ACHN (cell line): ENCODE results near the gene TMEM240.

Source experiments
- DNase-seq: peaks from one replicate; pipeline ENCODE4 v3.0.0-alpha.2; 2015
- in situ Hi-C: cut with HindIII; loops from 2 replicates; pipeline ENCODE4 v1.10.0; 2017; ENCODE audit warnings: low sequenced_read_pairs, low pct_ligation_motif_present, low pct_unique_long_range_greater_than_20kb

TMEM240 gene

GRCh38 chr1:1540090-1540817 lies at the start of gene TMEM240:
TSS of gene TMEM240 (minus strand) at chr1:1540624. CDS start at chr1:1540346, 278 bp downstream.
- DNase-seq: peak; percentile 61
- in situ Hi-C loops: no loop called here

- no peak for DNase-seq
- in situ Hi-C loops: no loop called here
These were observed 43.1 kb upstream of the TMEM240 start for GRCh38 chr1:1583347-1584010.

DNA sequence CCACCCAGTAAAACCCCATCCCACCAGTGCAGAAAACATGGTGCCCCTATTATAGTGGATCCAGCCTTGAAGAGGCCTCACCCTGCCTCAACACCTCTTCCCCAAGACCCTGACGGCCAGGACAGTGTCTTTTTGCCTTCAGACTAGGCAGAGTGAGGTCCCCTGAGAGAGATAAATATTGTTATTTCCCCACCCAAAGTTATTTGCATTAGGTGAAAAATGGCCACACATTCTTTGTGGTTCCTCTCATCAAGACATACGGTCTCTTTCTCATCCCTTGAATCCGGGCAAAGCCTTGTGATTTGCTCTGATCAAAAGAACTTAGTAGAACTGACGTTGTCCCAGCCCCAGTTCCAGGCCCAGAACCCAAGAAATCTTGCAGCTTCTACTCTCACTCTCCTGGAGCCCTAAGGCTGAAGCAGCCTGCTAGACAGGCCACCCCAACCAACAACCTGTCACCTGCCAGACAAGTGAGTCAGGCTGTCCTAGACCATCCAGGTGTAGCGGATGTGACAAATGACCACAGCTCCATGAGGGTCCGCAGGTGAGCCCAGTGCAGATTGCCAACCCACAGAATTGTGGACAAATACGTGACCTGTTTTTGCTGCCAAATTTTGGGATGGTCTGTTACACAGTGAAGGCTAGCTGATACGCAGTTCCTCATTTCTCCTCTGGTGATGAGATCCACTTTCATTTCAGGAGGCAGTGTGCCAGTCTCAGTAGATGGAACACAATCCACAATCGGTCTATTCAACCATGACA lies 42.3 kb upstream of the TMEM240 start:
- DNase-seq: no peak
- in situ Hi-C loops: no loop called here

- no peak for DNase-seq
- in situ Hi-C loops: no loop called here
These were observed 38.0 kb upstream of the TMEM240 start for GRCh38 chr1:1578371-1578940.

- DNase-seq: no peak
- in situ Hi-C loops: no loop called here
These were observed 37.1 kb upstream of the TMEM240 start for GRCh38 chr1:1577367-1578011.

DNA sequence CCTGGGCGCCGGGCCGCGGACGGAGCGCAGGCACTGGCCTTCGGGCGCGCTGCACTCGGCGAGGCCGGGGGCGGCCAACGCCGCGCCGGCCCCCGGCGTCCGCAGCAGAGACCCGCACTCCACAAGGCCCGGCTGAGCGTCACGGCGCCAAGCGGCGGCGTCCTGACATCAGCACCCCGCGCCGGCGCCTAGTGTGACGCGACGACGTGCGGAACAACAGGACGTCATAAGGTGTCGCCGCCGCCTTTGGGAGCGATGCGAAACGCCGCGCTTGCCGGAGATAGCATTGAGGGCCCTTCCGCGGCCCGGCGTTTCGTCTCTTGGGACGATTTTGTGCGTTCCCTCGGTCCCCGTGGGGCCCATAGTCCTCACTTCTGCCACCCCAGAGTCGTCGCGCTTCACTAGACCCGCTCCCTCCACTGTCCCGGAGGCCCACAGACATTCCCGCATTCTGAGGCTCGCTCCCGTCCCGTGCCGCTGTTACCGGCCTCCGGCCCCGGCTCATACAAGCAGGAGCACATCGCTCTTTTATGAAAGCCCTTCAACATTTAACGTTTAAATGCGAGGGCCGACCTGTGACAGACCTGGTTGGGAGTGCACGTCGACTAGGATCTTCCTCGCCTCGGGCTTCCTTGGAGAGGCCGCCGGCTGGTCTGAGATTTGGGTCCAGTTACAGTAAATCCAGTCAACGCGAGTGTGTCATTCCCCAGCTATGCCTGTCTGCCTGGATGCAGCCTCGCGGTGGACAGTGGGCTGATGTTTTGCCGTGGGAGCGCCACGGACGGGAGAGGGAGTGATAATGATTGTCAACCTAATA lies 34.5 kb upstream of the TMEM240 start, which contains the start of gene SSU72:
Gene SSU72 (minus strand): TSS at position 143 of the 817 bp plus-strand sequence. CDS start 306 bp downstream, outside the sequence.
- peak; percentile 90 for DNase-seq
- in situ Hi-C loops: no loop called here

DNA sequence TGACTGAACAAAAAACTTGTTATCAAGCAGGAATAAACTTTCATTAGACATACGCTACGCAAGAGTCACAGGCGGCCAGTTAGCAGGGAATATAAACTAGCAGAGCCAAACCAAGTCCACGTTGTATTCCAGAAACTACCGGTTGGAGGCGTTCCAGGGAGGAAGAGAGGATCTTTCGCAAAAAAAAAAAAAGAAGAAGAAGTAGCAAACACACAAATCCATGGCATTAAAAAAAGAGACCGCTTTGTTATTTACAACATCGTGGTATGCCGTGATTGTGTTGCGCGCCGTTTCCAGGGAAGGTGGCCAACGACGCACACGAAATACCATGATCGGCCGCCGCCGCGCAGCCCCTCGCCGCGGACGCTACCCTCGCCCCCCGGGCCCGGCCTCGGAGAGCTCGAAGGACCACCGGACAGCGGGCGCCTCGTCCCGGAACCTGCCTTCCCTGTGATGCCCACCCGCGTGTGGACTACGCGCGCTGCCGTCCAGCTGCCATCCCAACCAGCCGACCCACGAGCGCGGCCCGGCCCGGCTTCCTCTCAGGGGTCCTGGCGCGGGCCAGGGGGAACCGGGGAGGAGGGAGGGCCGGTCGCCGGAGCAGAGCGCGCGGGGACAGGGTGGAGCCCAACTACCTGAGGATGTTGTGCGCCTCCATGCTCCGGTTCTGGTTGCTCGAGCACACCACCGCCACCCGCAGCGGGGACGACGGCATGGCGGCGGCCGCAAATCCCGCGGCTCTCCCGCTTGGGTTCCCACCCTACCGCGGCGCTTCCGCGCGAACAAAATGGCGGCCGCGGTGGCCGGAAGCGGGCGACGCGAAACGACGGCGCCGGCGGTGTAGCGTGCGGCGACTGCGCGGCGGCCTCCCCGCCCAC lies 33.7 kb upstream of the TMEM240 start:
- in situ Hi-C loops: no loop called here
- peak; percentile 74 for DNase-seq

GRCh38 chr1:1569341-1569740 lies 28.9 kb upstream of the TMEM240 start:
- in situ Hi-C loops: no loop called here
- no peak for DNase-seq

- DNase-seq: no peak
- in situ Hi-C loops: no loop called here
These were observed 27.5 kb upstream of the TMEM240 start for GRCh38 chr1:1567891-1568291.

DNA sequence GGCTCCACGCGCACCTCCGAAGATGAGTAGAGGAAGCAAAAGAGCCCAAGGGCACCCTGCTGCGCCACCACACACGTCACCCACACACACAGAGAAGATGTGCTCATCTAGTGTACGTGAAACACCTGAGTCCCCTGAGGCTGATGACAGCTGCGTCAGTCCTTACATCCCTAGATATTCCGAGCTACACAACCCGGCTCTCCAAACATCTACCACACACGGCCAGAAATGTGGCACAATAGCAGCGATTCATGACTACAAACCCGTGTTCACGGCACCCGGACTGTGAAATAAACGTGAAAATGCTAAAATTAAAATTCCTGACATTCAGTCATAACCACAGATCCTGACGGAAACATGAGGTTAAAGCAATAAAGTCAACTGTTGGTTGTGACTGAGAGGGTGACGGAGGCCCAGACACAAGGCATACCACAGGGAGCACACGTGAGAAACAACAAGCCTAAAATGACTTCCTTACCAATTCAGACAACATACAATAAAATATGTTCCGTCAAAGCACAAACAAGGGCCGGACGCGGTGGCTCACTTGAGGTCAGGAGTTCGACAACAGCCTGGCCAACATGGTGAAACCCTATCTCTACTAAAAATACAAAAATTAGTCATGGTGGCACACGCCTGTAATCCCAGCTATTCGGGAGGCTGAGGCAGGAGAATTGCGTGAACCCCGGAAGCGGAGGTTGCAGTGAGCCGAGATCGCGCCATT lies 26.9 kb upstream of the TMEM240 start:
- DNase-seq: no peak
- in situ Hi-C loops: no loop called here

DNA sequence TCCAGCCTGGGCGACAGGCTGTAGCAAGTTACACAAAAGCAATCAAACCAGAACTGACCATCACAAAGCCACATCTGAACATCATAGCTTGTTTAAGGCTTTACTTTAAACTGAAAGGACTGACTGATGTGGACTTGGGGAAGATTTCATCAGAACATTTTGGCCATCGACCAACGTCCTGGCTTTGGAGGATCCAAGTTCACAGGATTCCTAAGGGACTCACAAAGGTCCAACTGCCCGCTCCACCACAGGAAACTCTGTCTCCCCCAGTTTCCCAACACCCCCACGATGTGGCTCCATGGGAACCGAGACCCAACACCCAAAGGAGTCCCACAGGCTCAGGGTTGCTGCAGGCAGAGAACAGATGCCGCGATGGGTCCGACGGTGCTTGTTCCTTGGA lies 24.9 kb upstream of the TMEM240 start:
- in situ Hi-C loops: no loop called here
- DNase-seq: no peak

DNA sequence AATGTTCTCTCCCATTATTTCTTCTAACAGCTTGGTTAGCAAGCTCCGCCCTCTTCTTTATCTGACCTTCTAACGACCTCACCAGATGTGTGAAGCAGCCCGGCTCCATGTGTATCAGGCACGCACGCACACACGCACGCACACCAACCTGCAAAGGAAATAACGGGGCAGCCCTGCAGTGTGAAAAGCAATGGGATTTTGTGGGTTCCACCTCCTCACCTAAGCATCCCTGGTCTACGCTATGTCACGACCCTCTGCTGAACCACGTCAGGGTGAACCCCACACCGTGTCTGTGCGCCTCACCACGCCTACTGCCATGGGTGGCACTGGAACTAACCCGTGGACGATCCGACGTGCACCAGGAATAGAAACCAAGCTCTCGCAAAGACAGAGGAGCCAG lies 23.8 kb upstream of the TMEM240 start:
- in situ Hi-C loops: no loop called here
- DNase-seq: no peak

DNA sequence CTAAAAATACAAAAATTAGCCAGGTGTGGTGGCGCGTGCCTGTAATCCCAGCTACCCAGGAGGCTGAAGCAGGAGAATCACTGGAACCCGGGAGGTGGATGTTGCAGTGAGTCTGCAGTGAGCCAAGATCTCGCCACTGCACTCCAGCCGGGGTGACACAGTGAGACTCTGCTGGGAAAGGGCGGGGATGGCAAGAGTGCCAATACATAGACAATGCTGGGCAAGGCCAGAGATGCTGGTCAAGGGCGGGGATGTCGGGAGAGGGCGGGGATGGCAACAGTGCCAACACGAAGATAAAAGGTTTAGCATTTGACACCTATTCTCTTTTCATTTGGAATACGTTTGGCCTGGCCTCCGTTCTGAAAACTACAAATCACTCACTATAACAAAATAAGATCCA lies 23.3 kb upstream of the TMEM240 start:
- in situ Hi-C loops: no loop called here

DNA sequence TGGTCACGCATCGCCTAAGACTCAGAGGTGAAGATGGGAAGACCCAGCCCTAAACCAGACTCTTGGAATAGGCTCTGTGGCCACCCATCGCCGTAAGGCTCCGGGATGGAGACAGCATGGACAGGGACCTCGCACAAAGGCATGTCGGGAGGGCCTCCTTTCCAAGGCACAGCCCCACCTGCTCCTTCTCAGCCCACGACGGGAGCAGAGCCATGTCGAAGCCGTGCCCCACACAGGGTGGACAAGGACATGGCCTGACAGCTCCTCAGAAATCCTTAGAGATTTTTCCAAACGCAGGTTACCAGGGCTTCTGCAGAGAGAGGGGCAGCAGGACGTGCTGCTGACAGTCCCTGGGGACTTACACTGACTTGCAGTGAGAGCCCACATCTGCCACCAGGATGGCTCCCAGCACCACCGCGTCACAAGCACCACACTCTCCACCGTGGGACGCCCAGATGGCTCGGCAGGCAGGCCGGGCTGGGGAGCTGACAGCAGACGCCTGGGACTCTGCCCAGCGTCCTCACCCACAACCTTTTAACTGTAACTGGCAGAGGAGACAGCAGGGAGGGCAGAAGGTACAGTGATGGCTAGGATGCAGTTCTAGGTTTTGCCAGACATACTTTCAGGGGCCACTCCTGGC lies 22.3 kb upstream of the TMEM240 start:
- in situ Hi-C loops: no loop called here

More for the DNA sequence above, 23.3 kb upstream of the TMEM240 start:
- no peak for DNase-seq

DNA sequence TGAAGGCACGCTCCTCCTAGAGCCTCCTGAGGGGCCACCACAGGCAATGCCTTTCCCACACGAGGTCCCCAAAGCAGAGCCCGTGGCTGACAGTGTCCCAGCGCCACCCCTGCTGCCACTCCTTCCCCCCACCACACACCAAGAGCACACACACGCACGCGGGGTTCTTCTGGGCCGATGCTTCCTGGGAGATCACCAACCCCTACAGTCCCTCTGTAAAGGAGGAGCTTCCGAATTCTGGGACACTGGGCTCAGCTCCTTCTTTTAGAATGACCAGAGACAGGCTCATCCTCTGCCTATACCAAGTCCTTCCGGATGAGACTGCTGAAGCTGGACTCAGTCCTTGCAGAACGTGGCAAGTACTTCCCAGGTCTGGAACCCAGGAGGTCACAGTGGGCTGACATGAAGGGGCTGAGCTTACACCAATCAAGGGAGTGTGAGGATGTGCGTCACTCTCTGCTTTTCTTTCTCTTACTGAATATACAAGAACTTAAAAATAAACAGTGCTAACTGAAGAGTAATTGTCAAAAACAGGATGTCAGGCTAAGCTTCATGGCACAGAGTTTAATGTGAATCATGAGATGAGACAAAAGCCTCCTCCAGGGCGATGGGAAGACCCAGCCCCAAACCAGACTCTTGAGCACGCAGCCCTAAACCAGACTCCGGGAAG lies 21.5 kb upstream of the TMEM240 start:
- in situ Hi-C loops: no loop called here
- DNase-seq: no peak

More for the DNA sequence above, 22.3 kb upstream of the TMEM240 start:
- no peak for DNase-seq
